MM.1S (cell line): Measurements from ENCODE around the gene FAM187B.

Experiments
- CTCF ChIP-seq: fragments of 300-600 bp; sonication (generic); IDR thresholded peaks from 2 replicates; pipeline ENCODE4 v1.5.1; 2016; ENCODE audit warnings: antibody characterized with exemption, low read length, mixed read lengths
- EZH2phosphoT487 ChIP-seq: fragments of 300-600 bp; sonication (generic); IDR thresholded peaks from 2 replicates; pipeline ENCODE4 v1.6.1; 2018; ENCODE audit warnings: antibody characterized with exemption, low read length

GRCh38 chr19:35260694-35261304 is 32.3 kb upstream of the FAM187B start:
- TF ChIP-seq CTCF: no peak
- no peak for TF ChIP-seq EZH2phosphoT487
